Measurements from ENCODE around the gene EIF4B. TPM values are rescaled to one million over a fixed set of nuclear protein-coding genes. Genes with fewer than 3 reads are reported as not detected.

The EIF4B gene
- total RNA-seq, 1 donor from 2014 or later: 833 TPM

- Histone ChIP-seq H2AFZ (replicated peaks) (peak overlapping the region; percentile 29), H3K27me3 (no peaks in the 10 kb centered on the region), H3K79me2 (ENCODE audit: low read depth) (no peaks in the 10 kb centered on the region), H3K4me2 (no peak overlapping the region), H3F3A (ENCODE audit: low read depth) (peaks cover 4% of the 10 kb centered on the region), H3K27ac (no peak overlapping the region), H3K4me1 (no peaks in the 10 kb centered on the region), H3K9me3 (ENCODE audit: low read depth) (no peaks in the 10 kb centered on the region), H3K36me3 (no peaks in the 10 kb centered on the region), H3K4me3 (no peak overlapping the region), H4K20me1 (ENCODE audit: low read depth) (no peaks in the 10 kb centered on the region), H3K9ac (no peak overlapping the region)
- Mint-ChIP-seq H3K27me3 (ENCODE audit: insufficient read depth, low read depth) (no peaks in the 10 kb centered on the region), H3K27ac (no peak overlapping the region), H3K9me3 (no peaks in the 10 kb centered on the region), H3K4me3 (no peak overlapping the region), H3K4me1 (peaks cover 7% of the 10 kb centered on the region), H3K36me3 (no peaks in the 10 kb centered on the region)
- TF ChIP-seq EZH2 (IDR thresholded peaks at IDR 0.05): no peak
- no peak for TF ChIP-seq CTCF (IDR thresholded peaks at IDR 0.05)
- TF ChIP-seq EZH2phosphoT487 (IDR thresholded peaks at IDR 0.05): no peak
- no peak for DNase-seq (ENCODE audit: low spot score)
These were observed 13.3 kb upstream of the EIF4B start for GRCh38 chr12:52992699-52993557.

GRCh38 chr12:52993558-52993869 lies 12.7 kb upstream of the EIF4B start:
- Histone ChIP-seq H3K4me1 (no peaks in the 10 kb centered on the region), H2AFZ (replicated peaks) (peak overlapping the region; percentile 29), H3K27me3 (no peaks in the 10 kb centered on the region), H3K79me2 (ENCODE audit: low read depth) (no peaks in the 10 kb centered on the region), H3K9ac (no peak overlapping the region), H3F3A (ENCODE audit: low read depth) (peaks cover 4% of the 10 kb centered on the region), H3K4me3 (no peak overlapping the region), H3K9me3 (ENCODE audit: low read depth) (no peaks in the 10 kb centered on the region), H4K20me1 (ENCODE audit: low read depth) (no peaks in the 10 kb centered on the region), H3K27ac (no peak overlapping the region), H3K36me3 (no peaks in the 10 kb centered on the region), H3K4me2 (no peak overlapping the region)
- H3K4me1 Mint-ChIP-seq: peaks cover 7% of the 10 kb centered on the region
- DNase-seq (ENCODE audit: low spot score): no peak
- no peak for TF ChIP-seq EZH2 (IDR thresholded peaks at IDR 0.05)
- no peak for TF ChIP-seq EZH2phosphoT487 (IDR thresholded peaks at IDR 0.05)
- TF ChIP-seq CTCF (IDR thresholded peaks at IDR 0.05): no peak
- no peak overlapping the region for H3K4me3 Mint-ChIP-seq
- H3K9me3 Mint-ChIP-seq: no peaks in the 10 kb centered on the region
- no peaks in the 10 kb centered on the region for H3K27me3 Mint-ChIP-seq (ENCODE audit: insufficient read depth, low read depth)
- H3K27ac Mint-ChIP-seq: no peak overlapping the region
- H3K36me3 Mint-ChIP-seq: no peaks in the 10 kb centered on the region

- Histone ChIP-seq H4K20me1 (ENCODE audit: low read depth) (peaks cover 24% of the 10 kb centered on the region), H2AFZ (replicated peaks) (peak overlapping the region; percentile 80), H3K79me2 (ENCODE audit: low read depth) (peaks cover 39% of the 10 kb centered on the region), H3K9me3 (ENCODE audit: low read depth) (no peaks in the 10 kb centered on the region), H3K4me3 (peak overlapping the region; percentile 85), H3K27me3 (no peaks in the 10 kb centered on the region), H3K4me1 (peaks cover 26% of the 10 kb centered on the region), H3K4me2 (peak overlapping the region; percentile 84), H3K9ac (no peak overlapping the region), H3K27ac (peak overlapping the region; percentile 9), H3F3A (ENCODE audit: low read depth) (peaks cover 38% of the 10 kb centered on the region), H3K36me3 (no peaks in the 10 kb centered on the region)
- Mint-ChIP-seq H3K9me3 (peaks cover 2% of the 10 kb centered on the region), H3K27ac (no peak overlapping the region), H3K4me1 (peaks cover 26% of the 10 kb centered on the region), H3K4me3 (peak overlapping the region; percentile 51), H3K27me3 (ENCODE audit: insufficient read depth, low read depth) (peaks cover 11% of the 10 kb centered on the region), H3K36me3 (peaks cover 10% of the 10 kb centered on the region)
- peak; percentile 56 for DNase-seq (ENCODE audit: low spot score)
- TF ChIP-seq EZH2 (IDR thresholded peaks at IDR 0.05) (no peak), EZH2phosphoT487 (IDR thresholded peaks at IDR 0.05) (no peak), CTCF (IDR thresholded peaks at IDR 0.05) (no peak)
These were observed 2.1 kb upstream of the EIF4B start for GRCh38 chr12:53004178-53004577.

Measured in neural progenitor cell (in vitro differentiated cells).